Activated CD8-positive, alpha-beta memory T cell treated with anti-CD3 and anti-CD28 coated beads for 1 hour (primary cell): ENCODE data around the gene OR51E1.

Experiments
- DNase-seq, 2 donors: peaks; one replicate each; pipeline ENCODE4 v3.0.0-alpha.2; 2020; ENCODE audit warnings: low read depth in 1 of 2; ENCODE audit errors: extremely low read depth in 1 of 2

The OR51E1 gene

GRCh38 chr11:4704790-4705334, 61.1 kb downstream of the OR51E1 start:
- DNase-seq = no peak
